Activated T-cell treated with anti-CD3 and anti-CD28 coated beads, Interleukin-2, amount 50 U/mL, for 48 hours (primary cell): Measurements from ENCODE around the gene CCDC93.
"Not testable (repeated sequence)": the region's sequence is repeated elsewhere in the genome, so short reads cannot be mapped to it uniquely, and the experiment has no call there.

Experiments
- DNase-seq, 2 experiments: peaks; one replicate each; pipeline ENCODE4 v3.0.0-alpha.2; 2020

Gene CCDC93

GRCh38 chr2:117952228-117952627 lies 61.6 kb downstream of the CCDC93 start:
- DNase-seq, result no peak

GRCh38 chr2:117949806-117950205 lies 64.1 kb downstream of the CCDC93 start:
- DNase-seq, result no peak

- DNase-seq, result no peak
Observed at GRCh38 chr2:117948615-117949014, 65.3 kb downstream of the CCDC93 start.

GRCh38 chr2:117945296-117945695 lies 68.6 kb downstream of the CCDC93 start:
- DNase-seq, result no peak

DNA sequence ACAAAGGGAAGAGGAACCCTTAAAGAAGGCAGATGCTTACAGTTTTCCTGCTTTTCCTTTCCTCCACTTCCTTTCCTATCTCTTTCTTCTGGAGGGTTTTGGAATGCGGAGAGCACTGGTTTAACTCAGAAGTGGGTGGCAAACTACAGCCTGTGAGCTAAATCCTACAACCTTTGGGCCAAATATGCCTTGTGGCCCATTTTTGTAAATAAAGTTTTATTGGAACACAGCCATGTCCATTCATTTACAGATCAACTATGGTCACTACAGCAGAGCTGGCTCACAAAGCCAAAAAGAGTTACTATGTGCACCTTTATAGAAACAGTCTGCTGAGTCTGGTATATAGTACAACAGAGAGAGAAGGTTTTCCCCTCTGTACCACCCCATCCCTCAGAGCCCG lies 69.1 kb downstream of the CCDC93 start:
- no peak for DNase-seq

- DNase-seq, result no peak
Observed at GRCh38 chr2:117943013-117943672, 70.7 kb downstream of the CCDC93 start.

DNA sequence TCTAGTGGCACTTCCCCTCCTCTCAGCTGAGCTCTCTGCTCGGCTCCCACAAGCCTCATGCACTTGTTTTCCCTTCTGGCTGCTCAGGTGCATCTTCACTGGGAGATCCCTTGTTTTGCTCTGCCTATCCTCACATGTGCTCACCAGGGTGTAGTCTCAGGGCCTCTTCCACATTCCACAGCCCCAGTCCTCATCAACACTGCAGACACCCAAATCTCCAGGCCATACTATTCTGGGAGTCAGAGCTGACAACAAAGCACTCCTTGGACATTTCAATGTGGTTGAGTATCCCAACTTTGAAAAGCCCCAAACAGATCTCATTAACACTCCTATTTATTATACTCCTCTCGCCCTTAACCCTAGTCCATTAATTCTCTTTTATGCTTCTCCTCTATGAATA lies 71.3 kb downstream of the CCDC93 start:
- DNase-seq, result no peak

GRCh38 chr2:117941693-117942092 lies 72.2 kb downstream of the CCDC93 start:
- no peak for DNase-seq

DNA sequence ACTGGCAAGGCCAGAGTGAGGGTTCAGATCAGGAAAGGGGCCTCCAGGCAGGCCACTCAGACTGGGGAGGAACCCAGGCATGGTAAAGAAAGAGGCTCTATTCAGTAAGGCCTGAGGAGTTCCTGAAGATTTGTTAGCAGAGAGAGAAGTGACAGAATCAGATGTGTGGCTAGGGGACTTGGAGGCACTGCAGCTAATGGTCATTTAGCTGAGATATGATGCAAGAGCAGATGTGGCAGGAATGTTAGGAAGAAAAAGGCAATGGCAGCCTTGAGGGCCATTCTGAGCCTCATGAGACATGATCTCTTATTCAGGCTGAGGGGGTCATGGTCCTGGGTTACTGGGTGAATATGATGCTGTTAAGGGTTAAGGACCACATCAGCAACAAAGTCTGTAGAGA lies 73.4 kb downstream of the CCDC93 start:
- no peak for DNase-seq

GRCh38 chr2:117938611-117939010 lies 75.3 kb downstream of the CCDC93 start:
- no peak for DNase-seq

- DNase-seq, result no peak
Observed at GRCh38 chr2:117936871-117937428, 76.9 kb downstream of the CCDC93 start.

GRCh38 chr2:117935954-117936353 lies 77.9 kb downstream of the CCDC93 start:
- no peak for DNase-seq

DNA sequence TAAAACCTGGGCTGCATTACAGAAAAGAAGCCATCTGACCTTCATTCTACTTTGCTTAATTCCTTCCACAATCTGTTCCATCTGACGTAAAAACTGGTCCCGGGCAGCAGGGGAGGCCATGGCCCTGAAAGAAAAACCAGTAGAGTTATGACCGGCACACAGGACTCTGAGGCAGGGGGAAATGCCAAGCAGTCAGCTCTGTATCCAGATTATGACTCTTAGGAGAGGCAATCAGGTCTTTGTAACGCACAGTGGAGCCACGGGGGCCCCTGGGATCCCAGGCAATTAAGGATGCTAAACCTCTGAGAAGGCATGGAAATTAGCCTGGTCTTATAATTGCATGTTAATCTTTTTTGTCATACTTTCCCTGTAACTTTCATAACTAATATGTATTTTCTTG lies 78.4 kb downstream of the CCDC93 start:
- no peak for DNase-seq

- DNase-seq, result no peak
Observed at GRCh38 chr2:117933884-117934354, 80.0 kb downstream of the CCDC93 start.

- no peak for DNase-seq
Observed at GRCh38 chr2:117931978-117932377, 81.9 kb downstream of the CCDC93 start.

- DNase-seq, result no peak
Observed at GRCh38 chr2:117931266-117931665, 82.6 kb downstream of the CCDC93 start.

GRCh38 chr2:117930775-117931174 lies 83.1 kb downstream of the CCDC93 start:
- no peak for DNase-seq

GRCh38 chr2:117923471-117923870 lies 90.4 kb downstream of the CCDC93 start:
- not testable (repeated sequence) for DNase-seq

DNA sequence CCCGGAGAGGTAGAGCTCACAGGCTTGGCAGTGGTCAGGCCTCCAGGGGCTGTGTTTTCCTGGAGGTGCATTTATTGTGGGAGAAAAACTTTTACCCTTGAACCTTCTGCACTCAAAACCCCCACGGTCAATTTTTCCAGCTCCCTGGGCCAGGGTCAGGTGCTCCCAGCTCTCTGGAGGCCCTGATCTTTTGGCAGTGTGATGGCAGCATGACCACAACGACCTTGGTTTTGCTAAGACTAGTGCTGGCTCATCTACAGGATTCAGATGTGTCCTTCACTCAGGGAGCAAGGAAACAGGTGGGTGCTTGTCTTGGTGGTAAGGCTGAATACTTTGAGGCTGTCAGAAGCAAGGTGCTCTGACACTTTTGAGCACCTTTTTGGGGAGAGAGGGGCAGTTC lies 92.3 kb downstream of the CCDC93 start:
- DNase-seq, result no peak

DNA sequence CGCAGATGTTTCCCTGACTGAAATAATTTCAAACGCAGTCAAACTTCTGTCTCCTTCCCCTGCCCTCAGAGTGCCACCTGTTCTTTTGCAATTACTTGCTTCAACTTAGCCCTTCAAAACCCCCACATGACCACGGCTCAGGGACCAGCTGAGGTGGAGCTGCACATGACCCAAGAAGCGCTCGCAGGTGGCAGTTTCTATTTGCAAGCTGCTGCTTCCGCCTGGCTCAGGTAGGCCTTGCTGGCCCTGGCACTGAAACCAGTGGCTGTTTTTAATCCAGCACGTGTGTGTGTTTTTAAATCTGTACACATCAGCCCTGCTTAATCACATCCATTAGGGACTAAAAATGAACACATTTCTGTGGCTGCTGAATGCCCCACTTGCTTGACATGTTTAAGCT lies 95.3 kb downstream of the CCDC93 start:
- no peak for DNase-seq

GRCh38 chr2:117917223-117917917 lies 96.5 kb downstream of the CCDC93 start:
- no peak for DNase-seq

DNA sequence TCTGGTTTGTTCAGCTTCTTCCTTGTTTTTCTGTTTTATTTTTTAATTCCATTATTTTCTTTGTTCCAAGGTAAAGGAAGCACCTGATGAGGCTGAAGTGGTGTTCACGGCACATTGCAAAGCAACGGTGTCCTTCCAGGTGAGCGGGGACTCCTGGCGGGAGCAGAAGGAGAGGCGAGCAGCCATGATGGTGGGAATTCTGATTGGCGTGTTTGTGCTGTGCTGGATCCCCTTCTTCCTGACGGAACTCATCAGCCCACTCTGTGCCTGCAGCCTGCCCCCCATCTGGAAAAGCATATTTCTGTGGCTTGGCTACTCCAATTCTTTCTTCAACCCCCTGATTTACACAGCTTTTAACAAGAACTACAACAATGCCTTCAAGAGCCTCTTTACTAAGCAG lies 110.9 kb downstream of the CCDC93 start:
- no peak for DNase-seq

- no peak for DNase-seq
Observed at GRCh38 chr2:117888897-117889296, 125.0 kb downstream of the CCDC93 start.

- no peak for DNase-seq
Observed at GRCh38 chr2:117885308-117885707, 128.6 kb downstream of the CCDC93 start.
